ENCODE measurements around the gene NT5C.

GRCh38 chr17:75129576-75129975 lies 2.0 kb downstream of the NT5C start:
- TF ChIP-seq CTCF (IDR thresholded peaks at IDR 0.05; ENCODE audit: low read depth, low read length, missing input control) (no peak), MAX (IDR thresholded peaks at IDR 0.05) (no peak), REST (IDR thresholded peaks at IDR 0.05) (no peak), TAF1 (conservative IDR thresholded peaks at IDR 0.05) (no peak), SP1 (IDR thresholded peaks at IDR 0.05) (no peak), YY1 (IDR thresholded peaks at IDR 0.05) (no peak), GABPA (IDR thresholded peaks at IDR 0.05 in 1 of 2, conservative IDR thresholded peaks at IDR 0.05 in 1 of 2) (no peak), ZBTB33 (IDR thresholded peaks at IDR 0.05) (no peak)

Data from liver (tissue), 3 donors.